Islet precursor cell (in vitro differentiated cells): Measurements from ENCODE around the gene NRSN2.
"Not testable (repeated sequence)": the region's sequence is repeated elsewhere in the genome, so short reads cannot be mapped to it uniquely, and the experiment has no call there.

ENCODE experiments used
- DNase-seq: peaks from one replicate; pipeline ENCODE4 v3.0.0-alpha.2; 2018

Gene NRSN2

GRCh38 chr20:354298-354977 lies 7.5 kb downstream of the NRSN2 start:
- peak; percentile 86 for DNase-seq

- not testable (repeated sequence) for DNase-seq
These were observed 9.2 kb downstream of the NRSN2 start for GRCh38 chr20:356154-356553.

GRCh38 chr20:356745-357144 lies 9.8 kb downstream of the NRSN2 start:
- DNase-seq = no peak

DNA sequence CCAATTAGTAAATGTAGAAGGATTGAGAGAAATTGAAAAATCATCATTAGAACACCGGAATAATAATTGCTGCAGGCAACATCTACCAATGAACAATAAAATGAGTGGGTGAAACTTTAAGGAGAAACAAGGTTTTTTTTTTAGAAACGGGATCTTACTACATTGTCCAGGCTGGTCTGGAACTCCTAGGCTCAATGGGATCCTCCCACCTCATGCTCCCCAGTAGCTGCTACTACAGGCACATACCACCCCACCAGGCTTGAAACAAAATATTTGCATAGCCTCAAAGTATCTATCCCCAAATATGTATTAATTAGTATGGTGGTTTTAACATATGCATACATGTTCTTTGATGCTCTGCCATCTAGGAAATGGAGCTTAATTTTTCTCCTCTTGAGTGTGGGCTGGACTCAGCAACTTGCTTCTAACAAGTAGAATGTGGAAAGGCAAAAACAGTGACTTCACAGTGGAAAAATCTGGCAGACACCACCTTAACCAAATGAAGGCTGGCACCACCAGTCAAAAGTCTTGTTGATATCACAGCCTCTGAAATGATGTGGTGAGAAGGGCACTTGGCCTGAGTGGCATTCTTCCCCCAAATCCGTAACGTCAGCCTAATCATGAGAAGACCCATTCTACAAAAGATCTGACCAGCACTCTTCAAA lies 12.1 kb downstream of the NRSN2 start:
- DNase-seq = no peak

DNA sequence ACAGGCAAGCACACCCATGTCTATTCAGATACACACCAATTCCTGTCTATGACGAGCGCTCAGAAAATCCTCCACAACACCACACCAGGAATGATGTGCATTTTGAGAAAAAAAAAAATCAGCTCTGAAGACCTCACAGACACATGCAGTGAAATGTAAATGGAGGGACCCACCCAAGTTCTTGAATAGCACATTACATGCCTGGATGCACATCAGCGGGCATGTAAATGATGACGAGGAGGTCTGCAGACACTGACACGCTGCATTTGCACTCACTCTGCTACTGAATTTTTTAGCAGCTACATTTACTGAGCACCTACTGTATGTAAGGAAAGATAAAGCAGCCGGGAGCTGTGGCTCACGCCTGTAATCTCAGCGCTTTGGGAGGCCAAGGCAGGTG lies 14.7 kb downstream of the NRSN2 start:
- no peak for DNase-seq

- DNase-seq = peak; percentile 64
These were observed 15.7 kb downstream of the NRSN2 start for GRCh38 chr20:362271-363254.

- peak; percentile 90 for DNase-seq
These were observed 16.6 kb downstream of the NRSN2 start for GRCh38 chr20:363319-364078.

GRCh38 chr20:364905-365794 lies 18.2 kb downstream of the NRSN2 start:
- DNase-seq = peak; percentile 85

- no peak for DNase-seq
These were observed 19.3 kb downstream of the NRSN2 start for GRCh38 chr20:366041-366718.

DNA sequence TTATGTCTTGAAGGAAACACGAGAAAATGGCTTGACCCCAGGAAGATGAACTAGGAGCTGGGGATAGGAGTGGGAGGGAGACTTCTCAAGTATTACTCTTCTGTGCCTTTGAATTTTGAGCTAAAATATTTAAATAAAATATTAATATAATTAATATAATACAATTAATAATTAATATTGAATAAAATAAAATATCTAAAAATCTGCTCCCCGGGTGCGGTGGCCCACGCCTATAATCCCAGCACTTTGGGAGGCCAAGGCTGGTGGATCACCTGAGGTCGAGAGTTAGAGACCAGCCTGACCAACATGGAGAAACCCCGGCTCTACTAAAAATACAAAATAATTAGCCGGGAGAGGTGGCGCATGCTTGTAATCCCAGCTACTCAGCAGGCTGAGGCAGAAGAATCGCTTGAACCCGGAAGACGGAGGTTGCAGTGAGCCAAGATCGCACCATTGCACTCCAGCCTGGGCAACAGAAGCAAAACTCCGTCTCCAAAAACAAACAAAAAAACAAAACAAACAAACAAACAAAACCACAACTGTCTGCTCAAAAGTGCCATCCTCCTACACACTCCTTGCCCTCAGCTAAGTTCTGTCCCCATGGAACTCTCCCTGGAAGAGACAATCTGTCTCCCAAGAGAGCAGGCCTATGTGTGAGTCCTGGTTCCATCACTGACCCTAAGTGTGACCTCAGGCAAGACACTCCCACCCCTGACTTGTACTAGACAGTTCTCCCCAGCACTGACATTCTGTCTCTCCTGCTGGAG lies 20.0 kb downstream of the NRSN2 start:
- DNase-seq = peak; percentile 74

DNA sequence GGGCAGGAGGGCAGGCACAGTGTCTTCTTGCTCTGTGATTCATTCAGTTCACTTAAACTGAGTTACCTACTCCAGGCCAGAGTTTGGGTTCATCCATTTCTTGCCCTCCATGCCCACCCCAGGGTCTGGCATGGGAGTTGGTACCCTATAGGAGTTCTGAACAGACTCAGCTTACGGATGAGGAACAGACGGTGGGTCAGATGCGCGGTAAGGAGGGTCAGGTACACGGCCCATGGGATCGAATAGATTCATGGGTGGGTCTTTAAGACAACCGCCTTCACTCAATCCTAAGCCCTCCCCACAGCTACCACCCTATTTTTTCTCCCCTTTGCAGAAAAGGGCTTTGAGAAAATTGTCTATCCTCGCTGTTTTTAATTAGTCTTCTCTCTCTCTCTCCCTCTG lies 20.6 kb downstream of the NRSN2 start:
- DNase-seq = no peak

GRCh38 chr20:368915-369314 lies 22.0 kb downstream of the NRSN2 start:
- DNase-seq = no peak

DNA sequence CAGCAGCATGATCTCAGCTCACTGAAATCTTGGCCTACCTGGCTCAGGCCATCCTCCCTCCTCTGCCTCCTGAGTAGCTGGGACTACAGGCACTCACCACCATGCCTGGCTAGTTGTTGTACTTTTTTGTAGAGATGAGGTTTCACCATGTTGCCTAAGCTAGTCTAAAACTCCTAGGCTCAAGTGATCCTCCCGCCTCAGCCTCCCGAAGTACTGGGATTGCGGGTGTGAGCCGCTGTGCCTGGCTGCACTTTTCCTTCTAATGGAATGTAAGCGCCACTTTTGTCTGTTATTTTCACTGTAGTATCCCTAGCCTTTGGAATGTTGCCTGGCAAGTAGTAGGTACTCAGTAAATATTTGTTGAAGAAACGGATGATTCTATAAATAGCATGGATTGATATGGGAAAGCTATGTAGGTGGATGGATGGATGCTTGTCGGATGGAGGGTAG lies 23.3 kb downstream of the NRSN2 start:
- peak; percentile 73 for DNase-seq

- DNase-seq = peak; percentile 78
These were observed 24.3 kb downstream of the NRSN2 start for GRCh38 chr20:370977-371754.

GRCh38 chr20:371755-372542 lies 25.0 kb downstream of the NRSN2 start:
- DNase-seq = peak; percentile 85

- DNase-seq = not testable (repeated sequence)
These were observed 25.7 kb downstream of the NRSN2 start for GRCh38 chr20:372543-373082.

GRCh38 chr20:373171-373890 lies 26.4 kb downstream of the NRSN2 start:
- peak; percentile 92 for DNase-seq
